ENCODE results near the gene ZNF638. TPM values are rescaled to one million over a fixed set of nuclear protein-coding genes. Genes with fewer than 3 reads are reported as not detected.

ZNF638 gene
- polyA plus RNA-seq, 1 of the 3 experiments (the other 2 are of a cell fraction) = 28.1 TPM

- H3K27me3 ChIP-seq (ENCODE audit: insufficient read depth) = no peaks in the 10 kb centered on the region
- no peaks in the 10 kb centered on the region for H3K9me3 ChIP-seq
- WGBS (ENCODE audit: low lambda C conversion rate) = 96% methylated on average over 3 of the region's 3 CpGs
- H3K9me2 ChIP-seq = no peaks in the 10 kb centered on the region
- H3K27ac ChIP-seq (ENCODE audit: low read depth in 2 of 2, low read length in 1 of 2) = no peak overlapping the region
- H3K9ac ChIP-seq = no peak overlapping the region
- CTCF ChIA-PET = interaction anchor here (0.6 to 1.9 kb wide), 2 partner anchors 36 to 58 kb away, joined by 4 read pairs; no protein-coding TSS in a partner anchor
- no peak overlapping the region for H3K4me2 ChIP-seq
- no peak overlapping the region for H2AFZ ChIP-seq (ENCODE audit: low read depth)
- H3K79me2 ChIP-seq (ENCODE audit: insufficient read depth) = no peaks in the 10 kb centered on the region
- H3K4me1 ChIP-seq (ENCODE audit: control insufficient read depth in 1 of 2, insufficient read depth in 2 of 2, low read depth in 1 of 2, low read length in 1 of 2) = no peaks in the 10 kb centered on the region; a peak in 1 of 4 replicates
- no peak overlapping the region for H3K4me3 ChIP-seq (ENCODE audit: low read depth in 2 of 2, low read length in 1 of 2)
- no peak for DNase-seq
- TF ChIP-seq FOXM1 (IDR thresholded peaks at IDR 0.05; ENCODE audit: low read depth) (no peak), CHD2 (IDR thresholded peaks at IDR 0.05; ENCODE audit: low read length, partially characterized antibody) (no peak)
- POLR2A ChIA-PET = no interaction called here
- peaks cover 78 to 80% of the 10 kb centered on the region in 2 experiments for H3K36me3 ChIP-seq (replicated peaks in 1 of 2; ENCODE audit: control insufficient read depth in 1 of 2, insufficient read depth in 2 of 2, low read length in 1 of 2)
- H3F3A ChIP-seq (replicated peaks; ENCODE audit: insufficient read depth) = peaks cover 4% of the 10 kb centered on the region
- no peaks in the 10 kb centered on the region for H4K20me1 ChIP-seq (ENCODE audit: insufficient read depth)
Observed at GRCh38 chr2:71423817-71424420, 92.3 kb downstream of the ZNF638 start.

DNA sequence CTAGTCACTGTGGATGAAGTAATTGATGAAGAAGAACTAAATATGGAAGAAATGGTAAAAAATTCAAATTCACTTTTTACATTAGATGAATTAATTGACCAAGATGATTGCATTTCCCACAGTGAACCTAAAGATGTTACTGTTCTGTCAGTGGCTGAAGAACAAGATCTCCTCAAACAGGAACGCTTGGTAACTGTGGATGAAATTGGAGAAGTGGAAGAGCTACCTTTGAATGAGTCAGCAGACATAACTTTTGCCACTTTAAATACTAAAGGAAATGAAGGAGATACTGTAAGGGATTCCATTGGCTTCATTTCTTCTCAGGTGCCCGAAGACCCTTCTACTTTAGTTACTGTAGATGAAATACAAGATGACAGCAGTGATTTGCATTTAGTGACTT lies 95.1 kb downstream of the ZNF638 start:
- WGBS (ENCODE audit: low lambda C conversion rate) = 88% methylated on average over 2 of the region's 2 CpGs
- peaks cover 82 to 90% of the 10 kb centered on the region in 2 experiments for H3K36me3 ChIP-seq (replicated peaks in 1 of 2; ENCODE audit: control insufficient read depth in 1 of 2, insufficient read depth in 2 of 2, low read length in 1 of 2)
- CTCF ChIA-PET = interaction anchor here (0.7 to 1.2 kb wide), 2 partner anchors 22 to 83 kb away, joined by 3 read pairs; no protein-coding TSS in a partner anchor

DNA sequence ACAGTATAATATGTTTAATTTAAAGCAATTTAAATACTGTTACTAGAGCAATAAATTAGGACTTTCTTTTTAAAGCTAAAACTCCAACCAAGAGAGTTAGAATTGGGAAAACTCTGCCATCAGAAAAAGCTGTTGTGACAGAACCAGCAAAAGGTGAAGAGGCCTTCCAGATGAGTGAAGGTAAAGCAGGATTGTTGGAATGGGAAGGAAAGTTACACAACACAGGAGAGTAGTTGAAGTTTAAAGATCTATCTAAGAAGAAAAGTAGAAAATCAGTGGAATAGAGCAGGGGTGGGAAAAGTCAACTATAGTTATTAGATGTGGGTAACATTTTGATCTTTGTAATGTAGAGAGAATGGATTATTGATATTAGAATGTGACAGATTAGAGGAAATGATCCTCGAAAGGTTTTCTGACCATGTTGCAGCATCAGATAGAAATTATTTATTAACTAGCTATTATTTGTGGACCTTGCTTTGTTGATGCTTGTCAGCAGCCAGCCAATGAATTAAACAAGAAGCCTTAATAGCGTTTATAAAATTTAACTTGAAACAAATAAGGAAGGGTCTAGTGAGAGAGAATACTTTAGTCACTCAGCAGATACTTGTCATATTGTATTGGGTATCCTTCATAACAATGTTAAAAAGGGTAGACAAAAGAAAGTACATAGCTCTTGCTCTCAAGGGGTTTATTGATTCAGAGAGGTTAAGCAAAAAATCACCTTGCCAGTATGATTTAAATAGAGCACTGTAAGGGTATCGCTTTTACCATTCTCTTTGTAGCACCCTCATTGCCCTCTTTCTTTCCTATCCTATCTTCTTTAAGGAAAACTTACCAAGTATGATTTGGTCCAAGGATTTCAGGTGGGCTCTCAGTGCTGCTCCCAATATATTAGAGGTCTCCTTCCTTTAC lies 97.1 kb downstream of the ZNF638 start:
- H3K4me2 ChIP-seq = no peak overlapping the region
- no peak overlapping the region for H3K27ac ChIP-seq (ENCODE audit: low read depth in 2 of 2, low read length in 1 of 2)
- no peaks in the 10 kb centered on the region for H3K27me3 ChIP-seq (ENCODE audit: insufficient read depth)
- H3K9me3 ChIP-seq = no peaks in the 10 kb centered on the region
- H3K36me3 ChIP-seq (replicated peaks in 1 of 2; ENCODE audit: control insufficient read depth in 1 of 2, insufficient read depth in 2 of 2, low read length in 1 of 2) = peaks cover 75 to 89% of the 10 kb centered on the region in 2 experiments
- ChIA-PET POLR2A (no interaction called here), CTCF (interaction anchor here (0.6 kb wide), 1 partner anchor 140 kb away, joined by 3 read pairs; no protein-coding TSS in a partner anchor)
- H3F3A ChIP-seq (replicated peaks; ENCODE audit: insufficient read depth) = no peaks in the 10 kb centered on the region
- 96% methylated on average over 3 of the region's 3 CpGs for WGBS (ENCODE audit: low lambda C conversion rate)
- no peaks in the 10 kb centered on the region for H4K20me1 ChIP-seq (ENCODE audit: insufficient read depth)
- no peaks in the 10 kb centered on the region for H3K9me2 ChIP-seq
- no peak overlapping the region for H3K4me3 ChIP-seq (ENCODE audit: low read depth in 2 of 2, low read length in 1 of 2)
- DNase-seq = no peak
- no peaks in the 10 kb centered on the region for H3K79me2 ChIP-seq (ENCODE audit: insufficient read depth)
- H2AFZ ChIP-seq (ENCODE audit: low read depth) = no peak overlapping the region
- H3K4me1 ChIP-seq (ENCODE audit: control insufficient read depth in 1 of 2, insufficient read depth in 2 of 2, low read depth in 1 of 2, low read length in 1 of 2) = no peaks in the 10 kb centered on the region
- H3K9ac ChIP-seq = no peak overlapping the region
- TF ChIP-seq PBX3 (IDR thresholded peaks at IDR 0.05) (no peak), REST (IDR thresholded peaks at IDR 0.05; ENCODE audit: low read depth, low read length) (no peak), NRF1 (IDR thresholded peaks at IDR 0.05; ENCODE audit: low read depth, low read length) (no peak), EP300 (IDR thresholded peaks at IDR 0.05; ENCODE audit: borderline replicate concordance in 1 of 2, low read depth in 1 of 2, low read length in 1 of 2) (no peak), TCF12 (IDR thresholded peaks at IDR 0.05) (no peak), TAF1 (IDR thresholded peaks at IDR 0.05; ENCODE audit: borderline replicate concordance, low read depth, low read length) (no peak), EZH2phosphoT487 (IDR thresholded peaks at IDR 0.05; ENCODE audit: borderline replicate concordance, low read depth) (no peak)

More for the DNA sequence above, 95.1 kb downstream of the ZNF638 start:
- H3K4me1 ChIP-seq (ENCODE audit: control insufficient read depth in 1 of 2, insufficient read depth in 2 of 2, low read depth in 1 of 2, low read length in 1 of 2) = no peaks in the 10 kb centered on the region; a peak in 1 of 4 replicates
- no peak overlapping the region for H3K27ac ChIP-seq (ENCODE audit: low read depth in 2 of 2, low read length in 1 of 2)
- no peak for DNase-seq
- peaks cover 4% of the 10 kb centered on the region for H3F3A ChIP-seq (replicated peaks; ENCODE audit: insufficient read depth)
- H3K79me2 ChIP-seq (ENCODE audit: insufficient read depth) = no peaks in the 10 kb centered on the region
- POLR2A ChIA-PET = no interaction called here
- H3K9ac ChIP-seq = no peak overlapping the region
- H3K4me2 ChIP-seq = no peak overlapping the region
- H3K4me3 ChIP-seq (ENCODE audit: low read depth in 2 of 2, low read length in 1 of 2) = no peak overlapping the region
- no peak overlapping the region for H2AFZ ChIP-seq (ENCODE audit: low read depth)
- TF ChIP-seq USF2 (IDR thresholded peaks at IDR 0.05; ENCODE audit: borderline replicate concordance, low read depth, low read length) = no peak
- no peak for TF ChIP-seq CHD2 (IDR thresholded peaks at IDR 0.05; ENCODE audit: low read length, partially characterized antibody)
- no peaks in the 10 kb centered on the region for H3K9me2 ChIP-seq
- no peaks in the 10 kb centered on the region for H3K27me3 ChIP-seq (ENCODE audit: insufficient read depth)
- H3K9me3 ChIP-seq = no peaks in the 10 kb centered on the region
- no peaks in the 10 kb centered on the region for H4K20me1 ChIP-seq (ENCODE audit: insufficient read depth)
